Omental fat pad (tissue), 4 donors: ENCODE results near the gene CPED1. TPM values are rescaled to one million over a fixed set of nuclear protein-coding genes. Genes with fewer than 3 reads are reported as not detected.
A peak's percentile ranks its signal among the peaks of the same experiment; 100 is the strongest.

Experiments
- ATAC-seq: fragments of 150-250 bp; one replicate; pipeline ENCODE4 v1.9.1; 2016; ENCODE audit warnings: mild to moderate bottlenecking, moderate library complexity; ENCODE audit not compliant: low FRiP score
- DNase-seq: peaks from one replicate; pipeline ENCODE4 v3.0.0-alpha.2; 2019; ENCODE audit warnings: low spot score
- total RNA-seq, 4 donors: library from RNA; depleted of rRNA; stranded (reverse); fragments of >200 nt; gene quantifications; one replicate each; pipeline ENCODE4 v1.1.0, GENCODE V29; 2016
- TF ChIP-seq, protein P1 (sequence below), 3 donors: fragments of 450-650 bp; IDR thresholded peaks; one replicate each; pipeline ENCODE4 v1.5.1; 2016 to 2017; ENCODE audit warnings: antibody characterized with exemption in 3 of 3, mild to moderate bottlenecking in 3 of 3, moderate library complexity in 2 of 3

CPED1 gene
- total RNA-seq, 4 donors from 2014 or later: 24.9 to 63.9 (median 40.9) TPM

- DNase-seq (no peak), ATAC-seq (no peak)
- TF ChIP-seq, protein P1, sequence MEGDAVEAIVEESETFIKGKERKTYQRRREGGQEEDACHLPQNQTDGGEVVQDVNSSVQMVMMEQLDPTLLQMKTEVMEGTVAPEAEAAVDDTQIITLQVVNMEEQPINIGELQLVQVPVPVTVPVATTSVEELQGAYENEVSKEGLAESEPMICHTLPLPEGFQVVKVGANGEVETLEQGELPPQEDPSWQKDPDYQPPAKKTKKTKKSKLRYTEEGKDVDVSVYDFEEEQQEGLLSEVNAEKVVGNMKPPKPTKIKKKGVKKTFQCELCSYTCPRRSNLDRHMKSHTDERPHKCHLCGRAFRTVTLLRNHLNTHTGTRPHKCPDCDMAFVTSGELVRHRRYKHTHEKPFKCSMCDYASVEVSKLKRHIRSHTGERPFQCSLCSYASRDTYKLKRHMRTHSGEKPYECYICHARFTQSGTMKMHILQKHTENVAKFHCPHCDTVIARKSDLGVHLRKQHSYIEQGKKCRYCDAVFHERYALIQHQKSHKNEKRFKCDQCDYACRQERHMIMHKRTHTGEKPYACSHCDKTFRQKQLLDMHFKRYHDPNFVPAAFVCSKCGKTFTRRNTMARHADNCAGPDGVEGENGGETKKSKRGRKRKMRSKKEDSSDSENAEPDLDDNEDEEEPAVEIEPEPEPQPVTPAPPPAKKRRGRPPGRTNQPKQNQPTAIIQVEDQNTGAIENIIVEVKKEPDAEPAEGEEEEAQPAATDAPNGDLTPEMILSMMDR (IDR thresholded peaks at IDR 0.05): no peak
Observed at GRCh38 chr7:121078701-121079227, 90.3 kb downstream of the CPED1 start.

DNA sequence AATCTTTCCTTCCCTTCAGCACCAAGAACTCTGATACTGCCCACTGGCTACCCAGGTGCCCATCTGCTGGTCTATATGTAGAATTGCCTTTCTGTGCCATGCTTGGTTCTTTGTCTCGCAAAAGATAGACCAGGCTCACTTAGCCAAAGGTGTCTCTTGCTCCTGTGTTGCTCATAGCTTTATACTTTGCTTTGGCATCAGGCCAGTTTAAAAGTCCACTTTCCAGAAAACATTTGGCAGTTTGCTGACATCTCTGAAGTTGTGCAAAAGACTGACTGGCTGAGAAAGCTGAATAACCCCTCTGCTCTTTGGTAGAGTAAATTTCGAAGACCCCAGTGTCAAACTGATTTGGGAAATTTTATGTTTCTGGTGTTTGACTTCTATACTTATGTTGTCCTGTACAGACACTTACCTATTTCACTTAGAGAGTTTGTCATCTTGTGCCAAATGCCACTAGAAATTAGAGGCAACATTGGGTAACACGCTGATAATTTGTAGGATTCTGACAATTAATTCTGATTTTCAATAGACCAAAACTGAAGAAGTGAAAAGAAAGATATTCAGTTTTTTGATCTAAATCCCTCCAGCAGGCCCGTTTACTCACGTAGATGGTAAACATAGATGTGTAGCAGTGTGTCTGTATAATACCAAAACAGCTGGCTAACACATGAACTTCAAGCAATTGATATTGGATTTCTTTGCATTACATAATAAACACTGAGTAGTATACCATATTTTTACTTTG, 91.1 kb downstream of the CPED1 start:
- ATAC-seq (peak; percentile 41), DNase-seq (no peak)
- TF ChIP-seq, protein P1 (IDR thresholded peaks at IDR 0.05): no peak

DNA sequence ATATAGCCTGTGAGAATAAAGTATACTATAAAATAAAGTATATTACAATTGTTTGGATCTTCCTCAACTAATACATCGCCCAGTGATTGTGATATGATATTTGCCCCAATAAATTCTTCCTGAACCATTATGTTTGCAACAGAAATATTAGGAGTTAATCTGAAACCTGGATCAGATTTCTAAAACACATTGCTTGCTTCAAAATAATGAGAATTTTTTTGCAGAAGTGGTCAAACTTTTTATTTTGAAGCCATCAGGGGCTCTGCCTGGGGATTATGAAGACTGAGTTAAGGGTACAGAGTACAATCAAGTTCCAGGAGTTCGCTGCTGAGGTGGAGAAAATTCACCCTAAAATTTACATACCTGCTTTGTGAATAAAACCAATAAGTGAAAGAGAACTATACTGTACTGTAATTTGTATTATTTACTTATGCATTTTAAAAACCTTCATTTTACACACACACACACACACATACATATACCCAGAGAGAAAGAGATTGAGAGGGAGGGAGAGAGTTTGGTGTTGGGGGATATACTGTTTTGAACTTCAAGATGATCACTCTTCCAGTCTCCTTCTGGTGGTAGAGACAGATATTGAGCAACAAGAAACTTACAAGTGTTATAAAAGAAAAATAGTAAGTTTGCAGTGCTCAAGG, 91.9 kb downstream of the CPED1 start:
- TF ChIP-seq, protein P1 (IDR thresholded peaks at IDR 0.05): no peak
- no peak for DNase-seq
- ATAC-seq: no peak

DNA sequence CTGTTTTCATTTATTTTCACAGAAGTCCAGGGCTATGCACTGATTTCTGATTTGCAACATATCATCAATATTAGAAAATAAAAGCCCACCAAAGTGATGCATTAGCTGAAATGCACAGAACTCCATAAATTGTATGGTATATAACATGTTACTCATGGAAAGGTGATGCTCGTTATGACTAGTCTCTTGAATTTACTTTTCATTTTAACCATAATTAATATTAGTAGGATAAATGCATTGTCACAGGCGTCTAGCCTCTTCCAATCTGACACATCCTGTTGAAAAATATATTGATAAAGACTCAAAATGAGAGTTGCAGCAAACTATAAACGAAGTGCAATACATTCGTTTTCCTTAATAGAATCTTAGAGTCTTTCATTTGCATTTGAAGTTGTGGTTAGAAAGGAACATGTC, 92.4 kb downstream of the CPED1 start:
- ATAC-seq (no peak), DNase-seq (no peak)
- TF ChIP-seq, protein P1 (IDR thresholded peaks at IDR 0.05): no peak

GRCh38 chr7:121081327-121081936, 92.9 kb downstream of the CPED1 start:
- no peak for DNase-seq
- ATAC-seq: peak; percentile 79
- TF ChIP-seq, protein P1 (IDR thresholded peaks at IDR 0.05): peak in 1 of 3 donors; percentile 51

DNA sequence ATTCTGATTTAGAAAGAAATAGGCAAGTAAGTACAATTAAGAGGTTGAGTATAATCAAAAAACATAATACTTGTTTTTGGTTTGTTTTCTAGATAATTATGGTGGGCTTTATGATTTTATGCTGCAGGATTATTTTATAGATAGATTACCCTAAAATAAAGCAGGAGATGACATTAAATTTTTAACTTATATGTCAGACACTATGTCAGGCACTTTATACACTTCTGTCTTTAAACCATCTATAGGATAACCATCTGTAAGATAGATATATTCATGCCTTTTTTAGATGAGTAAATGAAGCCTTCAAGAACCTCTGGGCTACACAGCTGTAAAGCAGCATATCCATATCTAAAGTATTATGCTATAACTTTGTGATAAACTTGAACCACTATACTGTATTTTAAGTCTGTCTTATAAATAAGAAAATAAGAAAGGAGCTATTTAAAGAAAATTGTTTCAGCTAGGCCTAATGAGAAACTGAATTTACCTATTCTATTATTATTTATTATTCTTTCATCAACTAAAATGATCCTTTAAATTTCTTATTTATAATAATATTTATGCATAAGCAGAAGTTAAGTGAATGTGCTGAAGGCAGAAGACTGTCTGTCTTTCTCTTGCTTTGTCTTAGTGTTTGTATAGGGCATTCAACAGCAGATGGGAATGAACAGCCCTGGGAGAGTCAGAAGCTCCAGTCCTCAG, 94.0 kb downstream of the CPED1 start:
- no peak for ATAC-seq

More for the DNA sequence above, 94.0 kb downstream of the CPED1 start:
- TF ChIP-seq, protein P1 (IDR thresholded peaks at IDR 0.05): no peak
- DNase-seq: no peak
